ENCODE data around the gene TYMP.
A peak's percentile ranks its signal among the peaks of the same experiment; 100 is the strongest.

The TYMP gene

DNA sequence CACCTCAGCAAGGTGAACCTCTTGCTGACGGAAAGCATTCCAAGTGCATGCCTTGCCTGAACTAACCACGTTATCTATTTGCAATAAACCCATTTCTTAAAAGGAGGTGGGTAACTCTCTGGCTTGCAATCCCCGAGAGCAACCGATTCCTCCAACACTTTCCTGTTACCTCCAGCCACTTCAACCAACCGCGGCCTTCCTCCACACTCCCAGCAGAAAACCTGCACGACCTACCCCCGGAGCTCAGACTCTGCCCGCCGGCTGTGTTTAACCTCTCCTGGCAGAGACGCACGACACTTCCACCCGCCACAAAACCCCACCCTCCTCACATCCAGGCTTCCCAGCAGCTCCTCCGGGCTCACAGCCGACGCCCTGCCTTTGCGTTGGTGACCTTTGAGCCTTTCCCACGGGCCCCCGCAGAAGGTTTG, 5.1 kb downstream of the TYMP start:
- Histone ChIP-seq H3K4me1 (ENCODE audit: control extremely low read depth in 1 of 4, control insufficient read depth in 4 of 4, insufficient read depth in 4 of 4, low read length in 3 of 4) (peaks cover 2 to 51% (median 37%) of the 10 kb centered on the region in 4 experiments), H3K27me3 (replicated peaks in 2 of 5; ENCODE audit: control insufficient read depth in 4 of 5, insufficient read depth in 5 of 5, low read length in 4 of 5) (peaks cover 0 to 9% (median 0%) of the 10 kb centered on the region in 5 experiments), H3K36me3 (ENCODE audit: control insufficient read depth in 4 of 4, insufficient read depth in 4 of 4, low read length in 3 of 4) (peaks cover 2 to 37% (median 28%) of the 10 kb centered on the region in 4 experiments), H3K4me3 (ENCODE audit: control insufficient read depth in 1 of 7, extremely low read depth in 1 of 7, insufficient read depth in 4 of 7, low read depth in 2 of 7, low read length in 6 of 7) (peak overlapping the region; percentile 65 to 82 (median 77)), H3K9me3 (ENCODE audit: control extremely low read depth in 1 of 5, control insufficient read depth in 4 of 5, insufficient read depth in 2 of 5, low read depth in 1 of 5, low read length in 4 of 5) (no peaks in the 10 kb centered on the region), H3K27ac (ENCODE audit: insufficient read depth in 1 of 2, low read depth in 1 of 2, low read length in 2 of 2, poor library complexity in 1 of 2, severe bottlenecking in 2 of 2) (peak overlapping the region; percentile 25 to 76)
- ChIA-PET POLR2A (interaction anchor here (0.8 to 3.4 kb wide), 4 partner anchors 15 to 55 kb away, joined by 3 to 41 read pairs (median 6); partner anchors contain the start of genes LMF2 and NCAPH2), CTCF (interaction anchor here (1.3 to 5.6 kb wide), 10 partner anchors 10 to 117 kb away, joined by 3 to 53 read pairs (median 10); partner anchors contain the start of genes CPT1B, KLHDC7B, LMF2 and NCAPH2)
- WGBS (ENCODE audit: insufficient coverage) = 13% methylated on average over 19 of the region's 19 CpGs
- DNase-seq = no peak

DNA sequence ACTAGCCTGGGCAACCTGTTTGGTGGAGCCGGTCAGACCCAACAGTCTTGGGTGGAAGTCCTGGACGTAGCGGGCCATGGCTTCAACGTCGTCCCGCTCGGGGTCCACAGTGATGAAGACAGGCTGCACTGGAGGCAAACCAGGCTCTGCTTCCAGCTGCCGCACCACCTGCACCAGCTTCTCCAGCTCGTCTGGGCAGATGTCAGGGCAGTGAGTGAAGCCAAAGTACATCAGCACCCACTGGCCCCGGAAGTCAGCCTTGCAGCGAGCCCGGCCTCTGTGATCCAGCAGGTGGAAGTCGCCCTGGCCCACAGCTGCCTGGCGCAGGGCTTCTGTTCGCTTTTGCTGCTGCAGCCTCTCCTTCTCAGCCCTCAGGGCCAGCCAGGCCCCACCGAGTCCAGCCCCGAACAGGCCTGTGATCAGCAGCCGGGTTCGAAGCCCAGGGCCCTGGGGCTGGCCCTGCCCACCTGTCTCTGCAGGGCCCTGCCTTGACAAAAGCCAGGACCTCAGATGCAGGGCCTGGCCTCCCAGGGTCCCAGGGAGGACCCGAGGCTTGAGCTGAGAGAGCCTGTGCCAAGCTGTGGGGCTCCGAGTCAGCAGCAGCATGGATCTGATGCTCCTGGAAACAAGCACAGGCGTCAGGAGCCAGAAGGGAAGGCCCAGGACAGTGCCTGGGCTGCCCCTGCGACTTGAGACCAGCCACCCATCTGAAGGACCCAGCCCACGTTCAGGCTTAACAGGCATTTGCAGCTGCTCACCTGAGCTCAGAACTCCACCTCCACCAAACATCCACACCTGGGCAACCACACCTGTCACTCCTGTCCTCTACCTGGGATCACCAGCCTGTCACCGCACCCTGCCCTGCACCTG, 5.8 kb downstream of the TYMP start:
- 97% methylated on average over 24 of the region's 25 CpGs for WGBS (ENCODE audit: insufficient coverage)
- CTCF ChIA-PET = interaction anchor here (1.1 to 2.7 kb wide), 4 partner anchors 9 to 97 kb away, joined by 3 to 25 read pairs (median 10); partner anchors contain the start of genes LMF2 and NCAPH2
- H3K4me1 ChIP-seq (ENCODE audit: control extremely low read depth in 1 of 4, control insufficient read depth in 4 of 4, insufficient read depth in 4 of 4, low read length in 3 of 4) = peaks cover 2 to 45% (median 34%) of the 10 kb centered on the region in 4 experiments
- no peak for DNase-seq
- peaks cover 0 to 3% (median 0%) of the 10 kb centered on the region in 5 experiments for H3K27me3 ChIP-seq (replicated peaks in 2 of 5; ENCODE audit: control insufficient read depth in 4 of 5, insufficient read depth in 5 of 5, low read length in 4 of 5)
- no peaks in the 10 kb centered on the region for H3K9me3 ChIP-seq (ENCODE audit: control extremely low read depth in 1 of 5, control insufficient read depth in 4 of 5, insufficient read depth in 2 of 5, low read depth in 1 of 5, low read length in 4 of 5)
- POLR2A ChIA-PET = interaction anchor here (1.6 kb wide), 1 partner anchor 16 kb away, joined by 5 read pairs; the partner anchor contains the start of genes LMF2 and NCAPH2
- peak overlapping the region in 1 of 2 experiments; percentile 76 for H3K27ac ChIP-seq (ENCODE audit: insufficient read depth in 1 of 2, low read depth in 1 of 2, low read length in 2 of 2, poor library complexity in 1 of 2, severe bottlenecking in 2 of 2)
- peak overlapping the region in 5 of 7 experiments; percentile 65 to 82 (median 77) for H3K4me3 ChIP-seq (ENCODE audit: control insufficient read depth in 1 of 7, extremely low read depth in 1 of 7, insufficient read depth in 4 of 7, low read depth in 2 of 7, low read length in 6 of 7)
- H3K36me3 ChIP-seq (ENCODE audit: control insufficient read depth in 4 of 4, insufficient read depth in 4 of 4, low read length in 3 of 4) = peaks cover 2 to 43% (median 33%) of the 10 kb centered on the region in 4 experiments

DNA sequence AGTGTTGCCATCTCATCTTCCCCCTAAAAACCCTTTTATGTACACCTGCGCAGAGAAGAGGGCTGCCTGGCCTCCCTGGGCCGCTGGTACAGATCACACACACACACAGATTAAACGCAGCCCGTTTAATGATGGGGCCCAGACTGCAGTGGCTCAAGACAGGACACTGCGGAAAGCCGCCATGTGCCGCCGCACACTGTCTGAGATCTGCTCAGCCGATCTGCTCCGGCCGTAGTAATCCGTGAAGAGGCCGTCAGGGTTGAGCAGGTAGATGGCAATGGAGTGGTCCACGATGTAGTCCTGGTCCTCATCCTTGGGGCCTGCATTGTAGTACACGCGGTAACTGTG, 6.4 kb downstream of the TYMP start:
- Histone ChIP-seq H3K27me3 (replicated peaks in 2 of 5; ENCODE audit: control insufficient read depth in 4 of 5, insufficient read depth in 5 of 5, low read length in 4 of 5) (no peaks in the 10 kb centered on the region), H3K4me3 (ENCODE audit: control insufficient read depth in 1 of 7, extremely low read depth in 1 of 7, insufficient read depth in 4 of 7, low read depth in 2 of 7, low read length in 6 of 7) (no peak overlapping the region), H3K4me1 (ENCODE audit: control extremely low read depth in 1 of 4, control insufficient read depth in 4 of 4, insufficient read depth in 4 of 4, low read length in 3 of 4) (peaks cover 2 to 39% (median 34%) of the 10 kb centered on the region in 4 experiments), H3K36me3 (ENCODE audit: control insufficient read depth in 4 of 4, insufficient read depth in 4 of 4, low read length in 3 of 4) (peaks cover 2 to 49% (median 39%) of the 10 kb centered on the region in 4 experiments), H3K27ac (ENCODE audit: insufficient read depth in 1 of 2, low read depth in 1 of 2, low read length in 2 of 2, poor library complexity in 1 of 2, severe bottlenecking in 2 of 2) (no peak overlapping the region), H3K9me3 (ENCODE audit: control extremely low read depth in 1 of 5, control insufficient read depth in 4 of 5, insufficient read depth in 2 of 5, low read depth in 1 of 5, low read length in 4 of 5) (no peaks in the 10 kb centered on the region)
- WGBS (ENCODE audit: insufficient coverage) = 94% methylated on average over 14 of the region's 16 CpGs
- DNase-seq = no peak
- ChIA-PET POLR2A (no interaction called here), CTCF (interaction anchor here (1.1 to 1.4 kb wide), 3 partner anchors 9 to 98 kb away, joined by 3 read pairs; no protein-coding TSS in a partner anchor)

DNA sequence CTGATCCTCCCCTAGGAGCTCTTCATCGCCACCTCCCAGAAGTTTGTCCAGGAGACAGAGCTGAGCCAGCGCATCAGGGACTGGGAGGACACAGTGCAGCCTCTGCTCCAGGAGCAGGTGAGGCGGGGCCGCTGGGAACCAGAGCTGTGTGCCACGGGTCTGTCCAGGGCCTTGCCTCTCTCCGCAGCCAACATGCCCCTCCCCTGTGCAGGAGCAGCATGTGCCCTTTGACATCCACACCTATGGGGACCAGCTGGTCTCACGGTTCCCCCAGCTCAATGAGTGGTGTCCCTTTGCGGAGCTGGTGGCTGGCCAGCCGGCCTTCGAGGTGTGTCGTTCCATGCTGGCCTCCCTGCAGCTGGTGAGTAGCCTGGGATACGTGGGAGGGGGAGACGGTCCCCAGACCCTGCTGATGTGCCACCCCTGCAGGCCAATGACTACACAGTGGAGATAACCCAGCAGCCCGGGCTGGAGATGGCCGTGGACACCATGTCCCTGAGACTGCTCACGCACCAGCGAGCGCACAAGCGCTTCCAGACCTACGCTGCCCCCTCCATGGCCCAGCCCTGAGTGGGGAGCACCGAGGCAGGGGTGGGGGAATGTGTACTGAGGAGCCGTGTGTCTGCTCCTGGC, 6.9 kb downstream of the TYMP start:
- no peak overlapping the region for H3K4me3 ChIP-seq (ENCODE audit: control insufficient read depth in 1 of 7, extremely low read depth in 1 of 7, insufficient read depth in 4 of 7, low read depth in 2 of 7, low read length in 6 of 7)
- WGBS (ENCODE audit: insufficient coverage) = 94% methylated on average over 19 of the region's 22 CpGs
- H3K27ac ChIP-seq (ENCODE audit: insufficient read depth in 1 of 2, low read depth in 1 of 2, low read length in 2 of 2, poor library complexity in 1 of 2, severe bottlenecking in 2 of 2) = no peak overlapping the region
- peaks cover 2 to 54% (median 43%) of the 10 kb centered on the region in 4 experiments for H3K36me3 ChIP-seq (ENCODE audit: control insufficient read depth in 4 of 4, insufficient read depth in 4 of 4, low read length in 3 of 4)
- DNase-seq = no peak
- CTCF ChIA-PET = interaction anchor here (0.8 to 1.4 kb wide), 5 partner anchors 9 to 49 kb away, joined by 3 read pairs; no protein-coding TSS in a partner anchor
- peaks cover 2 to 35% (median 31%) of the 10 kb centered on the region in 4 experiments for H3K4me1 ChIP-seq (ENCODE audit: control extremely low read depth in 1 of 4, control insufficient read depth in 4 of 4, insufficient read depth in 4 of 4, low read length in 3 of 4)
- H3K9me3 ChIP-seq (ENCODE audit: control extremely low read depth in 1 of 5, control insufficient read depth in 4 of 5, insufficient read depth in 2 of 5, low read depth in 1 of 5, low read length in 4 of 5) = no peaks in the 10 kb centered on the region
- POLR2A ChIA-PET = no interaction called here
- H3K27me3 ChIP-seq (replicated peaks in 2 of 5; ENCODE audit: control insufficient read depth in 4 of 5, insufficient read depth in 5 of 5, low read length in 4 of 5) = no peaks in the 10 kb centered on the region

DNA sequence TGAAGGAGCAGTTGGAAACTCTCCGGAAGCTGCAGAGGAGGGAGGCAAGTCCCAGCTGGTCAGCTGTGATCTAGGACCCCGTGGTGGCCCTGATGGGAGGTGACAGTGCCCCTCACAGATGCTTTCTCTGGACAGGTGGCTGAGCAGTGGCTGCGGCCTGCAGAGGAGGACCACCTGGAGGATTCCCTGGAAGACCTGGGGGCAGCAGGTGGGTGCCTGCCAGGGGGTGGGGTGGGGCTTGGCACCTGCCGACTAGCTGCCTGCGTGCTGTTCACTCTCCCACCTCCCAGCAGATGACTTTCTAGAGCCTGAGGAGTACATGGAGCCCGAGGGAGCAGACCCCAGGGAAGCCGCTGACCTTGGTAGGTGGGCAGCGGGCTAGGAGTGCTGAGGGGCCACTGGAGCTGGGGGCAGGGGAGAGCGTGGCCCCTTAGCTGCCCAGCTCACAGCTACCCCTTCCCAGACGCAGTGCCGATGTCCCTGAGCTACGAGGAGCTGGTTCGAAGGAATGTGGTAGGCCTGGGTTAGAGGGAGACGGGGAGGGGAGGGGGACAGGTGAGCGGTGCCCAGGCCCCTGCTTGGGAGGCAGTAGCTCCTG, 7.5 kb downstream of the TYMP start:
- CTCF ChIA-PET = interaction anchor here (0.8 to 1.4 kb wide), 5 partner anchors 9 to 50 kb away, joined by 3 read pairs; no protein-coding TSS in a partner anchor

DNA sequence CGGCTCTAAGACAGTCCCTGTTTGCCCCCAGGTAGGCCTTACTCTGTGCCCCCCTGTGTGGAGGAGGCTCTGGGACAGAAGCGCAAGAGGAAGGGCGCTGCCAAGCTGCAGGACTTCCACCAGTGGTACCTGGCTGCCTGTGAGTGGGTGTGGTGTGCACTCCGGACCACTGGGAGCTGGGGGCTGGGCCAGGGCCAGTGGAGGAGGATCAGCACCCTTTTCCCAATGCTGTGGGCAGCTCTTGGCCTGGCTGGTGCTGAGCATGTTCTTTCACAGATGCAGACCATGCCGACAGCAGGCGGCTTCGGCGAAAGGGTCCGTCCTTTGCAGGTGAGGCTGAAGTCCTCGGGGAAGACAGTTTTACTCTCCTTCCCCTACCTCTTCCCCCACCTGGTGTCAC, 8.1 kb downstream of the TYMP start:
- ChIA-PET POLR2A (interaction anchor here (1.4 kb wide), 1 partner anchor 13 kb away, joined by 5 read pairs; the partner anchor contains the start of genes LMF2 and NCAPH2), CTCF (no interaction called here)
- H3K4me3 ChIP-seq (ENCODE audit: control insufficient read depth in 1 of 7, extremely low read depth in 1 of 7, insufficient read depth in 4 of 7, low read depth in 2 of 7, low read length in 6 of 7) = no peak overlapping the region
- H3K27ac ChIP-seq (ENCODE audit: insufficient read depth in 1 of 2, low read depth in 1 of 2, low read length in 2 of 2, poor library complexity in 1 of 2, severe bottlenecking in 2 of 2) = no peak overlapping the region
- no peak for DNase-seq
- peaks cover 2 to 22% (median 19%) of the 10 kb centered on the region in 4 experiments for H3K4me1 ChIP-seq (ENCODE audit: control extremely low read depth in 1 of 4, control insufficient read depth in 4 of 4, insufficient read depth in 4 of 4, low read length in 3 of 4)
- WGBS (ENCODE audit: insufficient coverage) = 98% methylated on average over 9 of the region's 10 CpGs
- H3K27me3 ChIP-seq (replicated peaks in 2 of 5; ENCODE audit: control insufficient read depth in 4 of 5, insufficient read depth in 5 of 5, low read length in 4 of 5) = no peaks in the 10 kb centered on the region
- peaks cover 2 to 66% (median 49%) of the 10 kb centered on the region in 4 experiments for H3K36me3 ChIP-seq (ENCODE audit: control insufficient read depth in 4 of 4, insufficient read depth in 4 of 4, low read length in 3 of 4)
- H3K9me3 ChIP-seq (ENCODE audit: control extremely low read depth in 1 of 5, control insufficient read depth in 4 of 5, insufficient read depth in 2 of 5, low read depth in 1 of 5, low read length in 4 of 5) = no peaks in the 10 kb centered on the region

More for the DNA sequence above, 7.5 kb downstream of the TYMP start:
- Histone ChIP-seq H3K27me3 (replicated peaks in 2 of 5; ENCODE audit: control insufficient read depth in 4 of 5, insufficient read depth in 5 of 5, low read length in 4 of 5) (no peaks in the 10 kb centered on the region), H3K4me3 (ENCODE audit: control insufficient read depth in 1 of 7, extremely low read depth in 1 of 7, insufficient read depth in 4 of 7, low read depth in 2 of 7, low read length in 6 of 7) (no peak overlapping the region), H3K9me3 (ENCODE audit: control extremely low read depth in 1 of 5, control insufficient read depth in 4 of 5, insufficient read depth in 2 of 5, low read depth in 1 of 5, low read length in 4 of 5) (no peaks in the 10 kb centered on the region), H3K27ac (ENCODE audit: insufficient read depth in 1 of 2, low read depth in 1 of 2, low read length in 2 of 2, poor library complexity in 1 of 2, severe bottlenecking in 2 of 2) (no peak overlapping the region), H3K36me3 (ENCODE audit: control insufficient read depth in 4 of 4, insufficient read depth in 4 of 4, low read length in 3 of 4) (peaks cover 2 to 60% (median 46%) of the 10 kb centered on the region in 4 experiments), H3K4me1 (ENCODE audit: control extremely low read depth in 1 of 4, control insufficient read depth in 4 of 4, insufficient read depth in 4 of 4, low read length in 3 of 4) (peaks cover 2 to 28% (median 25%) of the 10 kb centered on the region in 4 experiments)
- no peak for DNase-seq
- POLR2A ChIA-PET = interaction anchor here (1.4 kb wide), 1 partner anchor 14 kb away, joined by 5 read pairs; the partner anchor contains the start of genes LMF2 and NCAPH2
- WGBS (ENCODE audit: insufficient coverage) = 95% methylated on average over 10 of the region's 15 CpGs
